ENCODE results near the gene GSC2.

GSC2 gene

DNA sequence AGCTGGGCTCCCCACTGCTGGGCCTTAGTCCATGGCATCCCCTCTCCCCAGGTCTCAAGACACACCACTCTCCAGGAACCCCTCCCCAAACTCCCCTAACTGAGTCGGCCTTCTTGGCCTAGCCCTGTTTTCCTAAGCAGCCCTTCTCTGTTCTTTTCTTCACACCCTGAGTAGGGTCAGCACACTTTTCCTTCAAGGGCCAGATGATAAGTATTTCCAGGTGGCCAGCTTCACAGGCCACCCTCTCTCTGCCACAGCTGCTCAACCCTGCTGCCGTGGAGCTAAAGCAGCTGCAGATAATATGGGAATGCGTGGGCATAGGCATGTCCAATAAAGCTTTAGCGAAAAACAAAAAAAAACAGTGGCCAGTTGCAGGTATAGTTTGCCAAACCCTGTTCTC, 51.9 kb downstream of the GSC2 start:
- no peak overlapping the region for H3K9ac ChIP-seq (ENCODE audit: low read length)
- 0 out of 2 replicates have a peak, but pooled peaks cover 4% of the 10 kb centered on the region for H3K36me3 ChIP-seq (ENCODE audit: control insufficient read depth, insufficient read depth, low read length)
- H3K27ac ChIP-seq (ENCODE audit: low read depth, low read length): no peak overlapping the region

GRCh38 chr22:19097518-19097917, 52.6 kb downstream of the GSC2 start:
- Histone ChIP-seq H3K27me3 (ENCODE audit: control insufficient read depth, insufficient read depth, low read length) (no peaks in the 10 kb centered on the region), H3K4me1 (ENCODE audit: control insufficient read depth, insufficient read depth, low read length) (no peaks in the 10 kb centered on the region), H3K9me3 (ENCODE audit: control insufficient read depth, insufficient read depth, low read depth, low read length) (no peaks in the 10 kb centered on the region), H3K36me3 (ENCODE audit: control insufficient read depth, insufficient read depth, low read length) (0 out of 2 replicates have a peak, but pooled peaks cover 4% of the 10 kb centered on the region), H3K4me3 (ENCODE audit: low read depth, low read length) (no peak overlapping the region), H3K9ac (ENCODE audit: low read length) (no peak overlapping the region), H3K27ac (ENCODE audit: low read depth, low read length) (no peak overlapping the region)

More for the DNA sequence above, 51.9 kb downstream of the GSC2 start:
- no peaks in the 10 kb centered on the region for H3K4me1 ChIP-seq (ENCODE audit: control insufficient read depth, insufficient read depth, low read length)
- H3K4me3 ChIP-seq (ENCODE audit: low read depth, low read length): no peak overlapping the region
- H3K27me3 ChIP-seq (ENCODE audit: control insufficient read depth, insufficient read depth, low read length): no peaks in the 10 kb centered on the region
- no peaks in the 10 kb centered on the region for H3K9me3 ChIP-seq (ENCODE audit: control insufficient read depth, insufficient read depth, low read depth, low read length)

Measured in HUES6 (cell line).